GM19452 (cell line): ENCODE results near the gene XRCC6.
"Not testable (repeated sequence)": the region's sequence is repeated elsewhere in the genome, so short reads cannot be mapped to it uniquely, and the experiment has no call there.

Experiments used
- ATAC-seq: cut with Tn5 transposase; IDR thresholded peaks from one replicate; pipeline ENCODE4 v1.9.1; 2021; ENCODE audit not compliant: unreplicated experiment

XRCC6 gene

DNA sequence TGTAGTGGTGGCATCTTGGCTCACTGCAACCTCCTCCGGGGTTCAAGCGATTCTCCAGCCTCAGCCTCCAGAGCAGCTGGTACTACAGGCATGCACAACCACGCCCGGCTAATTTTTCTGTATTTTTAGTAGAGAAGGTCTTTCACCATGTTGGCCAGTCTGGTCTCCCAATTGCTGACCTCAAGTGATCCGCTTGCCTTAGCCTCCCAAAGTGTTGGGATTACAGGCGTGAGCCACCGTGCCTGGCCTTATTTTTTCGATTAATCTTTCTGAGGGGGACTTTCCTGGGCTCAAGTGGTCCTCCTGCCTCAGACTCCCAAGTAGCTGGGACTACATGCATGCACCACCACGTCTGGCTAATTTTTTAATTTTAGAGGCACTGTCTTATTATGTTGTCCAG lies 62.0 kb downstream of the XRCC6 start:
- ATAC-seq = no peak

DNA sequence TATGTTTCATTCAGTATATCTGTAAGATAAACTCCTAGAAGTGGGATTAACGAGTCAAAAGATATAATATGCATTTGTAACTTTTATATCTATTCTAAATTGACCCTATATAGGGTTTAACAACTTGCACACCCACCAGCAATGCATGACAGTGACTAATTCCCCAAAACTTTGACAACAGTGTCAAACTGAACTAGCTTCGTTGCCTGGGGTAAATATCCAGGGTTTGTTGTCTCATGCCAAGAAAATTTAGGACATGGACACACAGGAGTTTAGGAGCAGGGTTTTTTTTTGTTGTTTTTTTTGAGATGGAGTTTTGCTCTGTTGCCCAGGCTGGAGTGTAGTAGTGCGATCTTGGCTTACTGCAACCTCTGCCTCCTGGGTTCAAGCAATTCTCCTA lies 62.5 kb downstream of the XRCC6 start:
- ATAC-seq = no peak

DNA sequence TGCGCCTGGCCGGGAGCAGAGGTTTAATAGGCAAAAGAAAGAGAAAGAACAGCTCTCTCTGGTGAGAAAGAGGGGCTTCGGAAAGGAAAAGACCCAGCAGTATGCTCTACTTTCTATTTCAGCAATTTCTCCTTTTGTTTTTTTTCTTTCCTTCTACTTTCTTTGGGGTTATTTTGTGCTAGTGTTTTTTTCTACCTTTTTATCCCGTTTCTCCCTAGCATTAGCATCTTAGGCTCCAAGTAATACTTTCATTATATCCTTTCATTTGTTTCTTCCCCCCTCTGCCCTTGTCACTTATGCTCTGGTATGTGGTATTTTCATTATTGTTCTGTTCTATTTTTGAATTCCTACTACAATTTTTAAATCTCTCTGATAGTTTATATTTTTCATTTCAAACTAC lies 63.1 kb downstream of the XRCC6 start:
- no peak for ATAC-seq

DNA sequence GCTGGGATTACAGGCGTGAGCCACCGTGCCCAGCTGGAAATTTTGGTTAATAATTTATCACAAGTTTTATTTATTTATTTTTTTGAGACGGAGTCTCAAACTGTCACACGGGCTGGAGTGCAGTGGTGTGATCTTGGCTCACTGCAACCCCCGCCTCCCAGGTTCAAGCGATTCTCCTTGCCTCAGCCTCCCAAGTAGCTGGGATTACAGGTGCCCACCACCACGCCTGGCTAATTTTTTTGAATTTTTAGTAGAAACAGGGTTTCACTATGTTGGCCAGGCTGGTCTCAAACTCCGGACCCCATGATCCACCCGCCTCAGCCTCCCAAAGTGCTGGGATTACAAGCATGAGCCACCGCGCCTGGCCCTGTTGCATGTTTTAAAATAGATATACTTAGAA lies 65.8 kb downstream of the XRCC6 start:
- ATAC-seq = not testable (repeated sequence)

DNA sequence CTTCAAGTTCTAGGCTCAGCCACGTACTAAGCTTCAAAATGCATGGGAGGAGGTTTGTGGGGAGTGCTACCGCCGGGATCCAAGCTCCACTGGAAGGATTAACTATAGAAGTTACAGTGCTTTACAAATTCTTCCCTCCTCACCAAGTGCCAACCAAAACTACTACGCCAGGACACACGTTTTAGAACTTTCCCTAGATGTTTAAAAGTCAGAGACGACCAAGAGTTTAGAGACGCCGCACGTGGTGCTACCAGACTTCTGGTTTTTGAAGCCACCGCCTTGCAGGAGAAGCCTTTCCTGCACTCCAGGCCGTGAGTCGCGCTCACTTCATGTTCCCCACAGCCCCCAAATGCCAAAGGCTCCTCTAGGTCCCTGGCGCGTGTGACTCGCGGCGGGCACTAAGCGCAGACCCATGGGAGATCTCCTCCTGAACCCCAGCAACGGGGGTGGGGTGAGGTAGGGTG lies 66.8 kb downstream of the XRCC6 start:
- peak; percentile 18 for ATAC-seq

DNA sequence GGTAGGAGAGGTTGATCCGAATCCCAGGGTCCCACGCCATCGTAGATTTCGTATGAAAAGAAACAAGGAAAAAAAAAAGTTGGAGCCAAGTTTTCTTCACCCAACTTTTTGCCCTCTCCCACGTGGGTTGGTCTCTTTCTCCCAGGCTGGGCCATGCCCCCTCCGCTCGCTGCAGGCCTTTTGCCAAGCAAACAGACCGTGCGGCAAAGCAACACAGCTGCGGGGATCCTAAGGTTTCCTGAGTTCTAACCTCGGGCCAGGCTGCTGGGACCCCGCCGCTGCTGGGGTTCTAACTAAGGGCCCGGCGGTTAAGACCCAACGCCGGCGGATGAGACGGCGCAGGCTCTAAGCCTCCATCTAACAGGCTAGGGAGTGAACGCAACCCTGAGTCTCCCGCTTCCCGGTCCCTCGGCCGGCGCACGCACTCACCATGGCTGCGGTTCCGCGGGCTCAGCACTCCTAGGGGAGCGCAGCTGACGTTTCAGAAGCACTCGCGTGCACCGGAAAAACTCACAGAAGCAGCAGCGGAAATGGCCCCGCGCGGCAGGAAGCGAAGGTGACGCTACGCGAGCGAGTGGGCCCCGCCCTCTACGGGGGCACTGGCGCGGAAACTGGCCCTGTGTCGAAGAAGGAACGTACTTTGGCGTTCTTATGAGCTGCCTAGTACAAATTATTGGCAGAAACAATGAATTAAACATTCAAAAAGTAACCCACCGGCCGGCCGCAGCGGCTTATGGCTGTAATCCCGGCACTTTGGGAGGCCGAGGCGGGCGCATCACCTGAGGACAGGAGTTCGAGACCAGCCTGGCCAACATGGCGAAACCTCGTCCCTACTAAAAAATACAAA lies 67.5 kb downstream of the XRCC6 start, which contains the start of gene SNU13:
Gene SNU13, minus strand, starts transcription at position 503 of the 847 bp plus-strand sequence. Its CDS starts 71 bp downstream, at position 432.
- ATAC-seq = peak; percentile 78

DNA sequence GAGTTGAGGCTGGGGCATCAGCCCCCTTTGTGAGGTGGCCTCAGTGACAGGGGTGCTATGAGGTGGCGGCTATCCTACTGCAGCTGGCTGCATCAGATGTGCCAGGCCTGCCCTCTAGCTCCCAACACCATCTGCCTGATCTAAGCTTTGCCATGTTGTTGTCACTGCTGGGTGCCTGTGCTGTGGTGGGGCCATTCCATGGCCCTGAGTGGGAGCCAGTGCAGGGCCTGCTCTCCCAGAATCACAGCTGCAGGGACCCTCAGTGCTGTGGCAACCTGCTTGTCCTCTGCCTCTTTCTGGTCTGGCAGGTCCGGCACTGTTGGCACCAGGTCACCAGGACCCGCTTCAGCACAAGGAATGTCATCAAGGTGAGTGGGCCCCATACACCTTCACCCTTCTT lies 69.4 kb downstream of the XRCC6 start:
- no peak for ATAC-seq

DNA sequence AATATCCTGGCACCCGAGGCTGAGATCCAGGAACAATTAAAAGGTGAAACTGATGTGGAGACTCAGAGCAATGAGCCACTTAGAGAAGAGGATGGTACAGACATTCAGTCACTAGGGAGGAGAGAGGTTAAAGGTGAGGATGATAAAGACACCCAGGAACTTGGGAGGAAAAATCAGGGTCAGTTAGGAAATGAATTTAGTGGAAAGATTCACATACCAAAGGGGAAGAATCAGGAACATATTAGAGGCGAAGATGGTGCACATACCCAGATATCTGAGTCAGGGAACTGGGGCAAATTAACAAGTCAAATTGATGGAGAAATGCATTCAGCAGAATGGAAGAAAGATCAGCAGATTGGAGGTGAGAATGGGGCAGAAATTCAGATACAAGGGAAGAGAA lies 74.1 kb downstream of the XRCC6 start:
- no peak for ATAC-seq

DNA sequence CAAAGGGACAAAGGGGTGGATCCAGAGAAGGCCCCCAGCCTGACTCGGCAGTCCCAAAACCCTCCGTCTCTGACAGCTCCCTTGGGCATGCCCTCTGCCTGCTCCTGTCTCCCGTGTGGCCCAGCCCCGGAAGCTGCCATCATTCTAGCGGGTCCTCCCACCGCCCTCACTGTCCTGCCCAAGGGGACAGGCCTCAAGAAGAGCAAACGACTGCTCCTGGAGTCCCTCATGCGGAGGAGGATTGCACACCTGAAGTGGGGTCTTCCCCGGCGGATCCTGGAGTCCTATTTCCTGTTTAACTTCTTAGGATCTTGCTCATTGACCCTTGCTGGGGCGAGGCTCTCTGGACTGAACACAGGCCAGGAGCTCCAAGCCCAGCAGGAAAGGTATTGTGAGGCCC lies 75.6 kb downstream of the XRCC6 start:
- no peak for ATAC-seq

DNA sequence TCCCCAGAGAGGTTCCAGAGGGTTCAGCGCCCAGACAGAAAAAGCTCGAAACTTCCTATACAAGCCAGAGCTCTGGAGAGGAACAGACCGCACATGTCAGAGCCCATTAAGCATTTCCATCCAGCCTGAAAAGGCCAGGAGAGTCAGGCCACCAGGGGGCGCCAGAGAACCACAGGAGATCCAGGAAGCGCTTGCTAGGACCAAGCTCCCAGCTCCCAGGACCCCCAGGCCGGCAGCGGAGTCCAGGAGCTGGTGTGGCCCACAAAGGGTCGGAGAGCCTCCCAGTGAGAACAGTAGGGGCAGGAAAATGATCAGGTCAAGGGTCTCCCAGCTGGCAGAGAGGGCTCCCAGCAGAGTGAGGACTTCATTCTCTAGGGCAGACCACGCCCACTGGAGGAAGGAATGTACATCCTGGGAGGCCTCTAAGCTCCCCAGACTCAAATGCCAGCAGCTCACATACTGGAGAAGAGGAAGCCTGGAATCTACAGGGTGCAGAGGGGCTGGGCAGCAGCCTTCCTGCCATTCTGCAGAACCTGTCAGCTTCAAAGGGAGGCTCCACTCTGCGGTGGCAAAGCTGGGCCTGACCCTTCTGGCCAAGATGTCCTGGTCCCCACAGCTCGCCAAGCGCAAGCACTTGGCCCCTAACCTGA lies 76.2 kb downstream of the XRCC6 start:
- no peak for ATAC-seq

DNA sequence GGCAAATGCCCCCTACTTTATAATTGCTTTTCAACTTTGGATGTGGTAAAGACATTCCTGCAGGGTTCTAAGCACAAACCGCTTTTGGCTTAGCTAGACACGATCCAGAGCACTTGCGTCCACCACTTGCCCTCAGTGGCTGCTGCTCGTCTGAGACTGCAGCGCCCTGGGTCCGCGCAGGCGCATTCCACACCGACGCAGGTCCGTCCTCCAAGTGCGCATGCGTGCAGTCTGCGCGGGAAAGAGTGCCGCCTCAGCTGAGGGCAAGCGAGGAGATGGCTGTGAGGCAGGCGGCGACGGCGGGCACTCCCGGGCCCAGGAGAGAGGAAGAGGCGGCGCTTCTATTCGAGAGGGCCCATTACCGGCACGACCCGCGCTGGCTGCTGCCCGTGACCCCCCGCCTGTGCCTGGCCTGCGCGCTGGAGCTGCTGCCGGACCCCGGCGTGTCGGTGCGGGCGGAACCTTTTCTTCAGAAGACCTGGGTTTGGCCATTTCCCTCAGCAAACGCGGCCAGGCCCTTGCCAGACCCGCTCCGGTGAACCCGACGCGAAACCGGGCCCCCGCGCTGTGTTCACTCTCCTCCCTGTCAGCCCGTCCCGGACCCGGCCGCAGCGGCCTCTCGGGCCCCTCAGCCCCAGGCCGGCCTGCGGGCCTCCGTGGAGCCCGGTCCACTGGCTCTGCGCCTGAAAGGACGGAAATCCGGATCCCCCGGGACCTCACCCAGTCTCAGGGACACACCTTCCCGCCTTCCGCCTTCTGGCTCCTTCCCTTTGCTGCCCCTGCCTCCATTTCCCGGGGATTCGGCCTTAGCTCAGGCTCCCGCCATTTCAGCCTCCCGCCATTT lies 78.4 kb downstream of the XRCC6 start, which contains the start of gene MEI1:
Gene MEI1, plus strand, starts transcription at position 240 of the 844 bp plus-strand sequence. Its CDS starts 36 bp downstream, at position 276.
- no peak for ATAC-seq

DNA sequence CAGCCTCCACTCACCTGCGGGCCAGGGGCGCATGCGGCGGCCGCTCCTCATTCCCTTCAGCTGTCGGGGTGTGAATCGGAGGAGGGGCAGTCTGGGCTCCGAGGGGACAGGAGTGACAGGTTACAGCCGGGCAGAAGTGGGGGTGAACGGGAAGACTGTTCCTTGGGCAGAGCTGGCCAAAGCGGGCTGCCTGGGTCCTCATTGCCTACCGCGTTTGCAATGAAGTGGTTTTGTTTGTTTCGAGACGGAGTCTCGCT lies 78.9 kb downstream of the XRCC6 start:
- no peak for ATAC-seq

DNA sequence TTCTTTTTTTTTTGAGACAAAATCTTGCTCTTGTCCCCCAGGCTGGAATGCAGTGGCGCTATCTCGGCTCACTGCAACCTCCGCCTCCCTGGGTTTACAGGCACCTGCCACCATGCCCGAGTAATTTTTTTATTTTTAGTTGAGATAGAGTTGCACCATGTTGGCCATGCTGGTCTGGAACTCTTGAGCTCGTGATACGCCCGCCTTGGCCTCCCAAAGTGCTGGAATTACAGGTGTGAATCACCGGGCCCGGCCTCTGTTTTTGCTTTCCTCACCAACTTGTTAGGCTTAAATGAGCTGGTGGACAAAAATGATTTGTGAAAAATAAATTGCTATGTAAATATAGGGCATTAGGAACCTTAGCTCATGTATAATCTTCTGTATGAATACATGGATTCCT lies 81.7 kb downstream of the XRCC6 start:
- no peak for ATAC-seq

DNA sequence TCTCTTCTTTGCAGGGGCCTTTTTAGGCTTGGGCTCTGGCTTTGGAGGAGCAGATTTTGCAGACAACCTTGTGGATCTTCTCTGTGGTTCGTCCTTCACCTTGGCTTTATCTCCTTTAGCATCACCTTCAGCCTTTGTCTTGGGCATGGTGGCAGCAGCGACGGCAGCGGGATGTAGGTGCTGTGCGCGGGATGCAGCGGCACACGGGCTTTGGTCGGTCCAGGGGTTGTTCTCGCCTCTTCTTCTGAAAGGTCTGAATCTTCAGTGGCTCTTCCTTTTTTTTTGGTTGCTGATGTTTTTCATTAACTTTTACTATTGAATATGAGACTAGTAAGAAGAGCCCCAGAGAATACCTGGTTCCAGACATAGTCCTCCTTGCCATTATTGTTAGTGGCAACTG lies 88.2 kb downstream of the XRCC6 start:
- no peak for ATAC-seq

DNA sequence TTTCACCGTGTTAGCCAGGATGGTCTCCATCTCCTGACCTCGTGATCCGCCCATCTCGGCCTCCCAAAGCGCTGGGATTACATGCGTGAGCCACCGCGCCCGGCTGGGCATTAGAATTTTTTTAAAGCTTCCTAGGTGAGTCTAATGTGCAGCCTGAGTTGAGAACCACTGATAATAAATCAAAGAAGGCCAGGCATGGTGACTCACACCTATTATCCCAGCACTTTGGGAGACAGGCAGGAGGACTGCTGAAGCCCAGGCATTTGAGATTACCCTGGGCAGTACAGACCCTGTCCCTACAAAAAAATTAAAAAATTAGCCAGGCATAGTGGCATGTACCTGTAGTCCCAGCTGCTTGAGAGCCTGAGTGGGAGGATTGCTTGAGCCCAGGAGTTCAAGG lies 91.9 kb downstream of the XRCC6 start:
- no peak for ATAC-seq
